Stimulated activated CD8-positive, alpha-beta memory T cell treated with anti-CD3 and anti-CD28 coated beads, Interleukin-4, amount 100 ng/mL, for 4 hours (primary cell): ENCODE data around the gene PARP11.
A peak's percentile ranks its signal among the peaks of the same experiment; 100 is the strongest.

Source experiments
- DNase-seq, 2 donors: peaks; one replicate each; pipeline ENCODE4 v3.0.0-alpha.2; 2020; ENCODE audit warnings: low read depth in 2 of 2, low spot score in 1 of 2

Gene PARP11

GRCh38 chr12:3827301-3828000 lies 45.7 kb downstream of the PARP11 start:
- DNase-seq = no peak

- DNase-seq = no peak
Measured at GRCh38 chr12:3821441-3821840, 51.8 kb downstream of the PARP11 start.

GRCh38 chr12:3820122-3820521 lies 53.1 kb downstream of the PARP11 start:
- DNase-seq = no peak

GRCh38 chr12:3816266-3816665 lies 56.9 kb downstream of the PARP11 start:
- no peak for DNase-seq

- DNase-seq = no peak
Measured at GRCh38 chr12:3815094-3815766, 58.0 kb downstream of the PARP11 start.

DNA sequence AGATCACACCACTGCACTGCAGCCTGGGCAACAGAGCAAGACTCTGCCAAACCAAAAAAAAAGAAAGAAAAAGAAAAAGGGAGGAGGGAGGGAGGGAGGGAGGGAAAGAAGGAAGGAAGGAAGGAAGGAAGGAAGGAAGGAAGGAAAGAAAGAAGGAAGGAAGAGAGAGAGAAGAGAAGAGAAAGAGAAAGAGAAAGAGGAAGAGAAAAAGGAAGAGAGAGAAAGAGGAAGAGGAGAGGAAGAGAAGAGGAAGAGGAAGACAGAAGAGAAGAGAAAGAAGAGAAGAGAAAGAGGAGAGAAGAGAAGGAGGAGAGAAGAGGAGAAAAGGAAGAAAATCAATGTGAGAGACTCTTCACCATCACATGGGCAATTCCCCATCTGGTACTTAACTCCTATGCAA lies 62.7 kb downstream of the PARP11 start:
- no peak for DNase-seq

DNA sequence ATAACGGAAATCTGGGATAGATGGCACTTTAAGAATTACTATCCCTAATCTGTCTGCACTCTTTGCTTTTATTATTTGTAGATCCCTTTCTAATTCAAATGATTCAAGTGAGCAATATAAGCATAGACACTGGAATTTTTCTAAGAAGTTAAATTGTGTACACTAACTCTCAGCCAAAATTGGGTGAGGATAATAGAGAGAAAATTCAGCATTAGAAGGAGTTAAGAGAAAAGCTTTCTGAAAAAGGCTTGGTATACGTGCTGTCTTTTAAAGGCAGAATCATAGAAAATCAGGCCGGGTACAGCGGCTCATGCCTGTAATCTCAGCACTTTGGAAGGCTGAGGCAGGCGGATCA lies 63.2 kb downstream of the PARP11 start:
- no peak for DNase-seq

- DNase-seq = no peak
Measured at GRCh38 chr12:3809357-3810015, 63.7 kb downstream of the PARP11 start.

GRCh38 chr12:3805077-3805476 lies 68.1 kb downstream of the PARP11 start:
- no peak for DNase-seq

GRCh38 chr12:3803865-3804472 lies 69.2 kb downstream of the PARP11 start:
- peak; percentile 38 for DNase-seq

- no peak for DNase-seq
Measured at GRCh38 chr12:3802721-3803120, 70.5 kb downstream of the PARP11 start.

DNA sequence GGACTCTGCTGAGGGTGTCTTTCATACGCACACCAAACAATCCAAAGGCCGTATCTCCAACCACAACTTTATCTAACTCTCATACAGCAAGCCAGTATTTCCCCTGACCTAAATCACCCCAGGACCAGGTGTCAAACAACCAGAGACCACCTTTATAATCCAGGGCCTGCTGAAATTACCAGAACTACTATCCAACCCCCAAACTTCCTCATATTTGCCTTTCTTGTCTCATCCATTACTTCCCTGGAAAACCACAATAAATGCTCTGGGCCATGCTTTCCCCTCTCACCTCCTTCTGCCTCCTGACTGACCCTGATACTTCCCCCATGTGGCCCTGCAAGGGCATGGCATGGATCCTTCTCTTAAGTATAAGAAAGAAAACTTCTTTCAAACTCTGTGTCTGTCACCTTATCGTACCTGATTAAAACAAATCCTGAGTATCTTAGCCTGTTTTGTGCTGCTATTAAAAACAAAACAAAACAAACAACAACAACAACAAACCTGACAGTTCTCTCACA lies 75.6 kb downstream of the PARP11 start:
- DNase-seq = no peak

GRCh38 chr12:3795492-3796133 lies 77.6 kb downstream of the PARP11 start:
- DNase-seq = no peak

GRCh38 chr12:3795066-3795465 lies 78.1 kb downstream of the PARP11 start:
- DNase-seq = no peak

GRCh38 chr12:3792623-3793288 lies 80.4 kb downstream of the PARP11 start:
- no peak for DNase-seq

DNA sequence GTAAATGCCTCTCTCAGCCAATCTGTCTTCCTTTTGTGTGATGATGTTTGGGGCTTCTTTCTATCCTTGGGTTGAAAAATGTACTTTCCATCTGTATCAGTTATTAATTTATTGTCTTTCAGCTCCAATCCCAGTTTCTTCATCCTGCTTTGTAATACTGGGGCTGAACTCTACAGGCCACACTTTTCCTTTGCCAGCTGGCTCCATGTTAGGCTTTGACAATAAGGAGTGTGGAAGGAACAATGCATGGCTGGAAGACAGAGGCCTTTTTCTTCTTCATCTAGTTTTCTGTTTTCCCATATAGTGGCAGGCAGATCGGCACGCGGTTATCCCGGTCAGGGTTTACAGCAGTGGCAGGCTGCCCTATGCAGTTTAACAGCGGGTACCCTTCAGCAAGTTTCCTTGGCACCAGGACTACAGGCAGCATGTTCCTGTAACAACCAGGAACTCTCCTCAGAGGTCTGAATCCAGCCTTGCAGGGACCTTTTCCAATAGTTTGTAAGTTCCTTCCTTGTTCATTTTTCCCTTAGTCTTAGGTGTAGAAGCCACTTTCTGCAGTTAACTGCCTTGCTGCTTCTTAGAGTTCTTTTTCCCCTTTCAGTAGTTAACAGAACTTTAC lies 81.8 kb downstream of the PARP11 start:
- no peak for DNase-seq

DNA sequence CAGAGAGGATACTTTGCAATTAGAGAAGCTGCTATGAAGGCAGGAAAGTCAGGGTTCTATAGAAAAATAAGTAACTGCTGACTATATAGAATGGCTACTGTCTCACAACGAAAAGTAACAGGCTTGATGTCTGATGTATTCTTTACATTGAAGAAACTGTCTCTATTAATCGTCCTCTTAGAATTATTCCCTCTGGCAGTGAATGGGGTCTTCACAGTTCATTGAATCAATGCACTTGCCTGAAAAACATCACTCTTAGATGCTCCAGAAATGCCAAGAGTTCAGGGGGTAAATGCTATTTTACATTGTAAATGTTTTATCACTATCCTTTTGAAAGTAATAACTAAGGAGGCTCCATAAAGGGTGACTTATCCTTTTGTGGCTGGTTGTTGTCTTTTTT lies 82.6 kb downstream of the PARP11 start:
- DNase-seq = no peak

DNA sequence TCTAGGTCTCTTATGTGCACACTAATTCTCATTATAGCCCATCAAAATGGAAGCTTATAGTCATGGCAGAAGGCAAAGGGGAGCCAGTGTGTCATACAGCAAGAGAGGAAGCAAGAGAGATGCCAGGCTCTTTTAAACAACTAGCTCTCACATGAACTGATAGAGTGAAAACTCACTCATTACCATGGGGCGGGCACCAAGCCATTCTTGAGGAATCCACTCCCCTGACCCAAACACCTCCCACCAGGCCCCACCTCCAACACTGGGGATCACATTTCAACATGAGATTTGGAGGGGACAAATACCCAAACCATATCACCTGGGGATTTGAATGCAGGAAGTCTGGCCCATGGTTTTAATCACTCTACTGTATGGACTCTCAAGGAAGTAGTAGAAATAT lies 83.4 kb downstream of the PARP11 start:
- no peak for DNase-seq

GRCh38 chr12:3777206-3777809 lies 95.9 kb downstream of the PARP11 start:
- no peak for DNase-seq
